ENCODE results near the gene MACROD2. TPM values are rescaled to one million over a fixed set of nuclear protein-coding genes. Genes with fewer than 3 reads are reported as not detected.

MACROD2 gene
- total RNA-seq, 2 donors from 2014 or later, result 0.94 to 10.4 TPM

GRCh38 chr20:14984768-14985622 lies 989.7 kb downstream of the MACROD2 start:
- Histone ChIP-seq H3K9me3 (peaks cover 0 to 12% of the 10 kb centered on the region in 2 donors), H3K4me3 (no peak overlapping the region), H3K27me3 (no peaks in the 10 kb centered on the region), H3K36me3 (no peaks in the 10 kb centered on the region), H3K4me1 (no peaks in the 10 kb centered on the region), H3K27ac (no peak overlapping the region)
- no peak for DNase-seq (ENCODE audit: low spot score)
- TF ChIP-seq CTCF (IDR thresholded peaks at IDR 0.05), result no peak

DNA sequence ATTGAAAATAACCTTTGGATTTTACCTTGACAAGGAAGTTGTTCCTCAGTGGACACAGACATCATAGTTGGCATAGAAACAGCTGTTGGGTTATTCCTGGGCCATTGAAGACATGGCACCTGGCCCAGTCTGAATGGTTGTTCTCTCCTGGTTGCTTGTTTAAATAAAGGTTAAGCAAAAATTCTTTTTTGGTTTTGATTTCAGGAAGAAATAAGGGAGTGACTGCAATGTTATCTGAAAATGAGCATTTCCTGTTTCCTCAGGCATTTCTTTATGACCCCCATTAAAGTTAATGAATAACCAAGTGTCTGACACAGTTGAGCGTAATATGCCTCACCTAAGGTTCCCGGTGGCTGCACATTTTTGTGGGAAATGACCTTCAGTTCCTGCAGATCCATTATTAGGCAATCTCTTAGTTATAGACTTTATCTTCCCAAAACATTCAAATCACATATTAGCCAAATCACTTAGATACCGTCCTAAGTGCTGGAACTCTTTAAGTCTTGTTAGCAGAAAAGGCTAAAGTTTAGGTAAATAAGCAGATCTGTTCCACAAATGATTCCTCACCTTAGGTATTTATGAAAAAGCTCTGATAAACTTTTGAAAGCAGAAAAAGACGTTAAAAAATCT lies 990.8 kb downstream of the MACROD2 start:
- no peak for TF ChIP-seq CTCF (IDR thresholded peaks at IDR 0.05)
- no peaks in the 10 kb centered on the region for H3K4me1 ChIP-seq
- H3K36me3 ChIP-seq, result no peaks in the 10 kb centered on the region
- peaks cover 0 to 12% of the 10 kb centered on the region in 2 donors for H3K9me3 ChIP-seq
- no peak overlapping the region for H3K27ac ChIP-seq
- H3K4me3 ChIP-seq, result no peak overlapping the region
- no peaks in the 10 kb centered on the region for H3K27me3 ChIP-seq
- DNase-seq (ENCODE audit: low spot score), result no peak

GRCh38 chr20:14986656-14987055 lies 991.3 kb downstream of the MACROD2 start:
- no peak for DNase-seq (ENCODE audit: low spot score)
- Histone ChIP-seq H3K4me3 (no peak overlapping the region), H3K4me1 (no peaks in the 10 kb centered on the region), H3K27me3 (no peaks in the 10 kb centered on the region), H3K36me3 (no peaks in the 10 kb centered on the region), H3K9me3 (peaks cover 0 to 9% of the 10 kb centered on the region in 2 donors), H3K27ac (no peak overlapping the region)
- no peak for TF ChIP-seq CTCF (IDR thresholded peaks at IDR 0.05)

GRCh38 chr20:14989535-14990290 lies 994.4 kb downstream of the MACROD2 start:
- no peak for DNase-seq (ENCODE audit: low spot score)
- Histone ChIP-seq H3K36me3 (no peaks in the 10 kb centered on the region), H3K27ac (no peak overlapping the region), H3K9me3 (no peaks in the 10 kb centered on the region), H3K27me3 (no peaks in the 10 kb centered on the region), H3K4me1 (no peaks in the 10 kb centered on the region), H3K4me3 (no peak overlapping the region)
- TF ChIP-seq CTCF (IDR thresholded peaks at IDR 0.05), result no peak

DNA sequence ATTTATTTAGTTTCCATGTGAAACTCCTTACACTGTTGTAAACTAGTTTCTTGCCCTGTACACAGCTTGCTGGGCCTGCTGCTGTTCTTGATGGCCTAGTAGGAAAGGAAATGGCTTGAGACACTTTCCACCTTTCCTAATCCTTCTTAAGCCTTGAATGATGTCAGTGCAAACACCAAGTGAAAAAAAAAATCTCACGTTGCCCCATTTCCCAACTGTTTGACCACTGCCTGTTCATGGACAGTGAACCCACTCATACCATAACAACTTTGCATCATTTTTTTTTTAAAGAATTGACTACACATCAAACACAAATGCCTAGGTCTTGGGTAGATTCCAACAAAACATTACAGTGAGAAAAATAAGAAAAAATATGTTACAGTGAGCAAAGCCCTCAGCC lies 995.7 kb downstream of the MACROD2 start:
- H3K4me3 ChIP-seq, result no peak overlapping the region
- H3K36me3 ChIP-seq, result no peaks in the 10 kb centered on the region
- H3K27me3 ChIP-seq, result no peaks in the 10 kb centered on the region
- no peak for TF ChIP-seq CTCF (IDR thresholded peaks at IDR 0.05)
- H3K4me1 ChIP-seq, result no peaks in the 10 kb centered on the region
- no peaks in the 10 kb centered on the region for H3K9me3 ChIP-seq
- DNase-seq (ENCODE audit: low spot score), result no peak
- no peak overlapping the region for H3K27ac ChIP-seq

Data from right atrium auricular region (tissue), 2 donors.